ENCODE results near the gene CCDC57.

The CCDC57 gene

GRCh38 chr17:82156284-82156925 lies 56.2 kb downstream of the CCDC57 start:
- H3K36me3 ChIP-seq (ENCODE audit: insufficient read depth, low read length): peaks cover 8% of the 10 kb centered on the region; the same call in 1 of the 2 replicates
- no peak overlapping the region for H2AFZ ChIP-seq (ENCODE audit: low read length, unreplicated experiment)
- no peak overlapping the region for H3K4me3 ChIP-seq (ENCODE audit: low read depth, low read length)
- H3K27ac ChIP-seq (ENCODE audit: low read depth, low read length): no peak overlapping the region
- H3K4me1 ChIP-seq (ENCODE audit: control insufficient read depth, insufficient read depth, low read length, unreplicated experiment): no peaks in the 10 kb centered on the region
- H3K79me2 ChIP-seq (ENCODE audit: control insufficient read depth, insufficient read depth, low read length, unreplicated experiment): no peaks in the 10 kb centered on the region
- no peaks in the 10 kb centered on the region for H3K27me3 ChIP-seq (ENCODE audit: insufficient read depth, low read length)

- H3K4me3 ChIP-seq (ENCODE audit: low read depth, low read length): no peak overlapping the region
- H3K4me1 ChIP-seq (ENCODE audit: control insufficient read depth, insufficient read depth, low read length, unreplicated experiment): no peaks in the 10 kb centered on the region
- no peak overlapping the region for H3K27ac ChIP-seq (ENCODE audit: low read depth, low read length)
- no peaks in the 10 kb centered on the region for H3K27me3 ChIP-seq (ENCODE audit: insufficient read depth, low read length)
- 0 out of 2 replicates have a peak, but pooled peaks cover 3% of the 10 kb centered on the region for H3K36me3 ChIP-seq (ENCODE audit: insufficient read depth, low read length)
- no peaks in the 10 kb centered on the region for H3K79me2 ChIP-seq (ENCODE audit: control insufficient read depth, insufficient read depth, low read length, unreplicated experiment)
- no peak overlapping the region for H2AFZ ChIP-seq (ENCODE audit: low read length, unreplicated experiment)
Measured at GRCh38 chr17:82155606-82156005, 57.0 kb downstream of the CCDC57 start.

GRCh38 chr17:82154881-82155331 lies 57.7 kb downstream of the CCDC57 start:
- no peaks in the 10 kb centered on the region for H3K27me3 ChIP-seq (ENCODE audit: insufficient read depth, low read length)
- H3K79me2 ChIP-seq (ENCODE audit: control insufficient read depth, insufficient read depth, low read length, unreplicated experiment): no peaks in the 10 kb centered on the region
- H2AFZ ChIP-seq (ENCODE audit: low read length, unreplicated experiment): no peak overlapping the region
- H3K27ac ChIP-seq (ENCODE audit: low read depth, low read length): no peak overlapping the region
- H3K4me1 ChIP-seq (ENCODE audit: control insufficient read depth, insufficient read depth, low read length, unreplicated experiment): no peaks in the 10 kb centered on the region
- H3K36me3 ChIP-seq (ENCODE audit: insufficient read depth, low read length): 0 out of 2 replicates have a peak, but pooled peaks cover 3% of the 10 kb centered on the region
- no peak overlapping the region for H3K4me3 ChIP-seq (ENCODE audit: low read depth, low read length)

- no peak overlapping the region for H3K27ac ChIP-seq (ENCODE audit: low read depth, low read length)
Measured at GRCh38 chr17:82153745-82154375, 58.8 kb downstream of the CCDC57 start.

GRCh38 chr17:82153295-82153691 lies 59.3 kb downstream of the CCDC57 start:
- H3K27ac ChIP-seq (ENCODE audit: low read depth, low read length): no peak overlapping the region
- H3K36me3 ChIP-seq (ENCODE audit: insufficient read depth, low read length): no peaks in the 10 kb centered on the region
- no peaks in the 10 kb centered on the region for H3K4me1 ChIP-seq (ENCODE audit: control insufficient read depth, insufficient read depth, low read length, unreplicated experiment)
- no peak overlapping the region for H2AFZ ChIP-seq (ENCODE audit: low read length, unreplicated experiment)
- no peak overlapping the region for H3K4me3 ChIP-seq (ENCODE audit: low read depth, low read length)
- no peaks in the 10 kb centered on the region for H3K79me2 ChIP-seq (ENCODE audit: control insufficient read depth, insufficient read depth, low read length, unreplicated experiment)
- H3K27me3 ChIP-seq (ENCODE audit: insufficient read depth, low read length): no peaks in the 10 kb centered on the region

More at GRCh38 chr17:82153745-82154375, 58.8 kb downstream of the CCDC57 start:
- no peaks in the 10 kb centered on the region for H3K27me3 ChIP-seq (ENCODE audit: insufficient read depth, low read length)
- H3K36me3 ChIP-seq (ENCODE audit: insufficient read depth, low read length): no peaks in the 10 kb centered on the region
- no peaks in the 10 kb centered on the region for H3K4me1 ChIP-seq (ENCODE audit: control insufficient read depth, insufficient read depth, low read length, unreplicated experiment)
- no peak overlapping the region for H3K4me3 ChIP-seq (ENCODE audit: low read depth, low read length)
- H2AFZ ChIP-seq (ENCODE audit: low read length, unreplicated experiment): no peak overlapping the region
- H3K79me2 ChIP-seq (ENCODE audit: control insufficient read depth, insufficient read depth, low read length, unreplicated experiment): no peaks in the 10 kb centered on the region

GRCh38 chr17:82152556-82153294 lies 59.9 kb downstream of the CCDC57 start:
- Histone ChIP-seq H3K36me3 (ENCODE audit: insufficient read depth, low read length) (no peaks in the 10 kb centered on the region), H3K4me3 (ENCODE audit: low read depth, low read length) (no peak overlapping the region), H3K79me2 (ENCODE audit: control insufficient read depth, insufficient read depth, low read length, unreplicated experiment) (no peaks in the 10 kb centered on the region), H3K27ac (ENCODE audit: low read depth, low read length) (no peak overlapping the region), H2AFZ (ENCODE audit: low read length, unreplicated experiment) (no peak overlapping the region), H3K4me1 (ENCODE audit: control insufficient read depth, insufficient read depth, low read length, unreplicated experiment) (no peaks in the 10 kb centered on the region), H3K27me3 (ENCODE audit: insufficient read depth, low read length) (no peaks in the 10 kb centered on the region)

GRCh38 chr17:82152114-82152513 lies 60.5 kb downstream of the CCDC57 start:
- H3K36me3 ChIP-seq (ENCODE audit: insufficient read depth, low read length): no peaks in the 10 kb centered on the region
- H3K4me1 ChIP-seq (ENCODE audit: control insufficient read depth, insufficient read depth, low read length, unreplicated experiment): no peaks in the 10 kb centered on the region
- no peak overlapping the region for H3K4me3 ChIP-seq (ENCODE audit: low read depth, low read length)
- H3K27me3 ChIP-seq (ENCODE audit: insufficient read depth, low read length): no peaks in the 10 kb centered on the region
- H2AFZ ChIP-seq (ENCODE audit: low read length, unreplicated experiment): no peak overlapping the region
- no peak overlapping the region for H3K27ac ChIP-seq (ENCODE audit: low read depth, low read length)
- H3K79me2 ChIP-seq (ENCODE audit: control insufficient read depth, insufficient read depth, low read length, unreplicated experiment): no peaks in the 10 kb centered on the region

- Histone ChIP-seq H3K4me1 (ENCODE audit: control insufficient read depth, insufficient read depth, low read length, unreplicated experiment) (no peaks in the 10 kb centered on the region), H2AFZ (ENCODE audit: low read length, unreplicated experiment) (no peak overlapping the region), H3K27ac (ENCODE audit: low read depth, low read length) (no peak overlapping the region), H3K4me3 (ENCODE audit: low read depth, low read length) (no peak overlapping the region), H3K27me3 (ENCODE audit: insufficient read depth, low read length) (no peaks in the 10 kb centered on the region), H3K36me3 (ENCODE audit: insufficient read depth, low read length) (no peaks in the 10 kb centered on the region), H3K79me2 (ENCODE audit: control insufficient read depth, insufficient read depth, low read length, unreplicated experiment) (no peaks in the 10 kb centered on the region)
Measured at GRCh38 chr17:82151106-82151957, 61.3 kb downstream of the CCDC57 start.

GRCh38 chr17:82149401-82150099 lies 63.1 kb downstream of the CCDC57 start:
- H3K27me3 ChIP-seq (ENCODE audit: insufficient read depth, low read length): no peaks in the 10 kb centered on the region
- H3K36me3 ChIP-seq (ENCODE audit: insufficient read depth, low read length): no peaks in the 10 kb centered on the region
- no peak overlapping the region for H3K27ac ChIP-seq (ENCODE audit: low read depth, low read length)
- H3K4me3 ChIP-seq (ENCODE audit: low read depth, low read length): no peak overlapping the region
- H3K4me1 ChIP-seq (ENCODE audit: control insufficient read depth, insufficient read depth, low read length, unreplicated experiment): no peaks in the 10 kb centered on the region
- H2AFZ ChIP-seq (ENCODE audit: low read length, unreplicated experiment): no peak overlapping the region
- H3K79me2 ChIP-seq (ENCODE audit: control insufficient read depth, insufficient read depth, low read length, unreplicated experiment): no peaks in the 10 kb centered on the region

- Histone ChIP-seq H3K79me2 (ENCODE audit: control insufficient read depth, insufficient read depth, low read length, unreplicated experiment) (no peaks in the 10 kb centered on the region), H3K36me3 (ENCODE audit: insufficient read depth, low read length) (no peaks in the 10 kb centered on the region), H3K4me1 (ENCODE audit: control insufficient read depth, insufficient read depth, low read length, unreplicated experiment) (no peaks in the 10 kb centered on the region), H3K4me3 (ENCODE audit: low read depth, low read length) (no peak overlapping the region), H2AFZ (ENCODE audit: low read length, unreplicated experiment) (no peak overlapping the region), H3K27me3 (ENCODE audit: insufficient read depth, low read length) (no peaks in the 10 kb centered on the region), H3K27ac (ENCODE audit: low read depth, low read length) (no peak overlapping the region)
Measured at GRCh38 chr17:82148997-82149396, 63.6 kb downstream of the CCDC57 start.

All from ACC112 (cell line).